HS-27A (cell line): Measurements from ENCODE around the gene RAB5B.
"Not testable (repeated sequence)": the region's sequence is repeated elsewhere in the genome, so short reads cannot be mapped to it uniquely, and the experiment has no call there.

Source experiments
- DNase-seq: peaks from one replicate; pipeline ENCODE4 v3.0.0-alpha.2; 2012; ENCODE audit warnings: low read depth, missing footprints

Gene RAB5B

GRCh38 chr12:56014205-56014604 is 40.3 kb downstream of the RAB5B start:
- DNase-seq, result no peak

GRCh38 chr12:56017181-56017580 is 43.3 kb downstream of the RAB5B start:
- DNase-seq, result no peak

DNA sequence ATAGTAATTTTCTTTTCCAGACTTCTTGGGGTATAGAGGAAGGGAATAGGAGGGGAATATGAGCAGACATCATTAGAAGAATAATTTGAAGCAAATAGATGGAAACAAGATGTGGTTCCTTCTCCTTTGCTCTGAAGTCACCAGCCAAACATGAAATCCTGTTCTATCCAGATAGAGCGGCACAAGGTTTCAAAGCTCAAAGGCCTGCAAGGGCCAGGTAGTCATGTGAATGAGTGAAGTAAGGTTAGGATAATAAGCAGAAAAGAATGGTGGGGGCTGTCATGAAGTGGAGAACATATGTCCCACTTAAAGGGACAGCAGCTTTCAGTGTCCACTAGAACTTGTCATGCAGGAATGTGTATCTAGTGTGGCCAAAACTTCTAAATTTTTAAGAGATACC is 44.5 kb downstream of the RAB5B start:
- no peak for DNase-seq

GRCh38 chr12:56020423-56021184 is 46.7 kb downstream of the RAB5B start, which contains the start of gene IKZF4:
IKZF4 (plus strand) TSS chr12:56021043; CDS start chr12:56021494, 451 bp downstream.
- no peak for DNase-seq

DNA sequence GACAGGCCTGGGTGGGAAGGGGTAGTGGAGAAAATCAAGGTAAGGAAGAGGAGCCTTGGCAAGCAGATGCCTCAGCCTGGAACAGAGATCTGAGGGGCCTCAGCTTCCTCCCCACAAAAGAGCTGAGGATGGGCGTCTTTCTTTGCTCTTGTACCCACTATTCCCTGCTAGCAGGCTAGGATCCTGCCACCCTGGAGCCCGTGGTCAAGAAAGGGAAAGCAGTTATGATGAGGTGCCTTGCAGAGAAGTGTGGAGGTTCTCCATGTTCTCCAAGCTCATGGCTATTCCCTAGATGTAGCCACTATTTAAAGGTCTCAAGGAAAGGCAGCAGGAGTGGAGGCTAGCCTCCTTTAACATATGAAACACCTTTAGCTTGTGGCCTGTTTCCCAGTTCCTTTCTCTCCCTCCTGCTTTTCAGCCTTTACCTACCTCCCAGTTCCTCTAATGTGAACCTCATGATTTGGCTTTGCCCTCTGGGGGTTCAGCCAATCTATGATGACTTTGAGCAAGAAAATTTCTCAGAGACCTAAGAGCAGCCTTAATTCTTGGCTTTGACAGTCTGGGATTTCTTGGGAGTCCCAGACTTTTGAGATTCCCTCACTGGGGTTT is 48.1 kb downstream of the RAB5B start:
- DNase-seq, result no peak

DNA sequence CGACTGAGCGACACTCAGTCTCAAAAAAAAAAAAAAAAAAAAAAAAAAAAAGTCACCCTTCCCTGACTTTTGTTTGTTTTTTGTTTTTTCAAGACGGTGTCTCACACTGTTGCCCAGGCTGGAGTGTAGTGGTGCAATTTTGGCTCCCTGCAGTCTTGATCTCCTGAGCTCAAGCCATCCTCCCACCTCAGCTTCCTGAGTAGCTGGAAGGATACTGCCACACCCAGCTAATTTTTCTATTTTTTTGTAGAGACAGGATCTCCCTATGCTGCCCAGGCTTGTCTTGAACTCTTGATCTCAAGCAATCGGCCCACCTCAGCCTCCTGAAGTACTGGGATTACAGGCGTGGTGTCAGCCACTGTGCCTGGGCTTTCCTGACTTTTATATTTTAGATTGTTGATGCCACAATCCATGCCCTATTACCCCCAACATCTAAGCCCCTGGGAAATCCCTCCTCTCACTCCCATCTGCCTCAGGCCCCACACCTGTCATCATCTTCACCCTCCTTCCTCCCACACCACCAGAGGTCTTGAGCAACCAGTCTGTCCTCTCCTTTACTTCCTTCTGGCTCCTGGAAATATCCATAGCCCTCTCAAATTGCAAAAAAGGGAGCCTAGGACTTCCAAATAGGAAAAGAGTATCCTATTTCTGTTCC is 54.8 kb downstream of the RAB5B start:
- DNase-seq, result no peak

DNA sequence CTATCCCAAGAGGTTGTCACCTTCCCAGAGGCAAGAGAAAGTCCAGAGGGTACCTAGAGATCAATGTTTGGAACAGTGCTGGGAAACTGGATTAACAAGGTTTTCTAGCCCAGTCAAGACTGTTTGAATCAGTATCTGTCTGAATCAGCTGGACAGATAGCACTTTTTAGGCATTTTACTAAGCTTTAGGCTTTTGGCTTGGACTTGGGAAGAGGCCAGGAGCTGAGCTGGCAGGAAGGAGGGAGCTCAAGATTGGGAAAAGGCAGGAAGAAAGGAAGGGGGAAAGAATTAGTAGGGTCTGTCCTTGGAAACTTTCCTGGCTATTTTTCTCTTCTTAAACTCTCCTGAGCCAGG is 55.3 kb downstream of the RAB5B start:
- no peak for DNase-seq

GRCh38 chr12:56029666-56030293 is 55.9 kb downstream of the RAB5B start:
- DNase-seq, result no peak

- DNase-seq, result no peak
Measured at GRCh38 chr12:56031987-56032386, 58.1 kb downstream of the RAB5B start.

GRCh38 chr12:56034586-56035332 is 60.9 kb downstream of the RAB5B start:
- DNase-seq, result no peak

GRCh38 chr12:56037161-56037560 is 63.3 kb downstream of the RAB5B start:
- no peak for DNase-seq

GRCh38 chr12:56038022-56038655 is 64.3 kb downstream of the RAB5B start:
- DNase-seq, result no peak

- no peak for DNase-seq
Measured at GRCh38 chr12:56040151-56040550, 66.3 kb downstream of the RAB5B start.

- no peak for DNase-seq
Measured at GRCh38 chr12:56040963-56041551, 67.2 kb downstream of the RAB5B start.

DNA sequence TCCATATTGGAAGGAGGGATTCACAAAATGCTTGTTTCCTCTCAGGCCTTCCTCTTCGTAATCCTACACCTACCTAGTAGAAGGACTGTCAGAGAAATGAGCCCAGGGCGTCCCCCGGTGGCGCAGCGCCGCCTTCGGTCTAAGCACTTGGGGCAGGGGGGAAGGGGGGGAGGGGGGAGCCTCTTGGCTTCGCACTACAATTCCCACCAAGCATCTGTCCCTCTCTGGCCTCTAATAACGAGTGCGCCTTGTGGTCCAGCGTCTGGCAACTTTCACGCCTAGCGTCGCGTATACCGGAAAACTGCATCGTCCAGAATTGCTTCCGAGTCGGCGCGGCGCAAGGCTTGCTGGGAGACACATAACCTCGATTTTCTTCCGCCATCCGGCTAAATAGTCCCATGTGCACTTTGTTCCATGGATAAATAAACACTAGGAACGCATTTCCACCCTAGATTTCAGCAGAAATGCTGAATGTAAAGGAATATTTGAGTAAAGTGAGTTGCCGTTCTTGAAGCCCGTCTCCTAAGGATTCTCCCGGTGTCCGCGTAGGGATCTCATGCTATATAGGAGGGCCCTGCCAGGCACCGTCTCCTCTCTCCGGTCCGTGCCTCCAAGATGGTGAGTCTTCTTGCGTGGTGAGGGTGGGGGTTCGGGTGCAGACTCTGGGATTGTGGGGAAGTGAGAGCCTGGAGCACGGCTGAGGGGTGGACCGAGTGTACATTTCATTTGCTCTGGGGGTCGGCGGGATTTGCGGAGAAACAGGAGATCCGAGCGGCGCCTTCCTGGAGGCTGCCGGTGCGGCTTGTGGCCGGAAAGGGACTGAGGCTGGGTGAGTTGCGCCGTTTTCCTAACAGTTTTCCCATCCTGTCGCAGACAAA is 67.9 kb downstream of the RAB5B start, which contains the start of gene RPS26:
RPS26 (plus strand) TSS at position 367 of the 878 bp plus-strand sequence; CDS start at position 616, 249 bp downstream.
- peak; percentile 99 for DNase-seq

DNA sequence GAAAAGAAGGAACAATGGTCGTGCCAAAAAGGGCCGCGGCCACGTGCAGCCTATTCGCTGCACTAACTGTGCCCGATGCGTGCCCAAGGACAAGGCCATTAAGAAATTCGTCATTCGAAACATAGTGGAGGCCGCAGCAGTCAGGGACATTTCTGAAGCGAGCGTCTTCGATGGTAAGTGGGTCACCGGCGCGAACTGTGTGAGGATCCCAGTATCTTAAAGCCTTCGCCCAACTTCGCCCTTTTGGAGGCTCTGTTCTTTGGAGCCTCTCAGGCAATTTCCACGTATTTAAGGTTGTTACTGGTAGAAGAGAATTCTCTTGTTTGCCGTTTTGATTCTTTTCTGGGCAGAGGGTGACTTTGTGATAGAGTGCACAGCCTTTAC is 68.5 kb downstream of the RAB5B start:
- DNase-seq, result not testable (repeated sequence)

DNA sequence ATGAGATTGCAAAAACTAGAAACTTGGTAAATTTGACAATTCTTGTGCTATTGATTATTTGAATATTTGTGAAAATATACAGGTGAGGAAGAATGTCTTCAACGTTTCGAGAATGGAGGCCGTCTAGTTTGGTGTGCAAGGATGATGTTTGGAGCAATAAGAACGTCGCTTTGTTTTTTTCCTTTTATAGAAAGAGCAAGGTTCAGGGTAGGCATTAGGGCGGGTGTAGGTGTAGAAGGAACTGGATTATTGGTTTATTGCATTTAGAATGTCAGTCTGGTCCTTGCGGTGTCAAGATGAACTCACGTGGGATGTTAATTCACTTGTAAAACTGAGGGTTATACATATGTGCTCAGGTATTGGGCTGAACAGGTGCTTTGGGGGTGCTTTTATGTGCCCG is 69.0 kb downstream of the RAB5B start:
- no peak for DNase-seq
